Liver (tissue), 9 donors: ENCODE results near the gene TM4SF1. TPM values are rescaled to one million over a fixed set of nuclear protein-coding genes. Genes with fewer than 3 reads are reported as not detected.

ENCODE experiments used
- DNase-seq: peaks from one replicate; pipeline ENCODE4 v3.0.0-alpha.2; 2017; ENCODE audit warnings: low spot score
- H3K27ac ChIP-seq, 2 donors: one replicate each; pipeline ENCODE4 v1.7.0; 2013; ENCODE audit warnings: inconsistent platforms in 2 of 2, low read length in 2 of 2, control low read depth in 1 of 2, low read depth in 1 of 2, mild to moderate bottlenecking in 1 of 2
- H3K27me3 ChIP-seq, 4 donors: one replicate each; pipeline versions ENCODE4 v1.6.1 to v1.7.0; 2013; ENCODE audit warnings: low read length in 3 of 4, inconsistent platforms in 1 of 4, mild to moderate bottlenecking in 1 of 4, moderate library complexity in 1 of 4; ENCODE audit not compliant: control insufficient read depth in 4 of 4, insufficient read depth in 4 of 4
- H3K36me3 ChIP-seq, 4 donors: one replicate each; pipeline versions ENCODE4 v1.6.1 to v1.7.0; 2013; ENCODE audit warnings: low read length in 3 of 4, mild to moderate bottlenecking in 3 of 4, low read depth in 1 of 4, moderate library complexity in 1 of 4; ENCODE audit not compliant: control insufficient read depth in 4 of 4, insufficient read depth in 3 of 4
- H3K4me1 ChIP-seq, 4 donors: one replicate each; pipeline versions ENCODE4 v1.6.1 to v1.7.0; 2013; ENCODE audit warnings: low read length in 3 of 4, mild to moderate bottlenecking in 3 of 4, moderate library complexity in 1 of 4; ENCODE audit not compliant: control insufficient read depth in 4 of 4, insufficient read depth in 4 of 4
- H3K4me3 ChIP-seq, 3 donors: one replicate each; pipeline versions ENCODE4 v1.6.1 to v1.7.0; 2013; ENCODE audit warnings: low read length in 3 of 3, control low read depth in 1 of 3, low read depth in 1 of 3, mild to moderate bottlenecking in 1 of 3
- H3K9ac ChIP-seq, 2 donors: one replicate each; pipeline ENCODE4 v1.7.0; 2013; ENCODE audit warnings: low read length in 2 of 2, mild to moderate bottlenecking in 2 of 2, moderate library complexity in 2 of 2, control low read depth in 1 of 2, low read depth in 1 of 2
- H3K9me3 ChIP-seq, 4 donors: one replicate each; pipeline versions ENCODE4 v1.6.1 to v1.7.0; 2013; ENCODE audit warnings: low read length in 3 of 4; ENCODE audit not compliant: control insufficient read depth in 4 of 4
- ATF3 ChIP-seq: IDR thresholded peaks from 2 replicates; pipeline ENCODE4 v1.6.1; 2016; ENCODE audit warnings: antibody characterized with exemption
- CTCF ChIP-seq: fragments of 150-350 bp; IDR thresholded peaks from 2 replicates; pipeline ENCODE4 v1.5.1; 2017; ENCODE audit warnings: improper control_type of control experiment, low read depth, low read length; ENCODE audit not compliant: missing input control
- EGR1 ChIP-seq, 2 donors: IDR thresholded peaks; 2 replicates each; pipeline ENCODE4 v1.6.1; 2016 to 2018; ENCODE audit warnings: antibody characterized with exemption in 2 of 2, low read depth in 2 of 2
- FOXA1 ChIP-seq: IDR thresholded peaks from 2 replicates; pipeline ENCODE4 v1.6.1; 2016; ENCODE audit warnings: antibody characterized with exemption
- FOXA2 ChIP-seq: IDR thresholded peaks from 2 replicates; pipeline ENCODE4 v1.6.1; 2016; ENCODE audit warnings: antibody characterized with exemption
- GABPA ChIP-seq, 2 donors: IDR thresholded peaks in 1 of 2; conservative IDR thresholded peaks in 1 of 2; 2 replicates each; pipeline ENCODE4 v1.6.1; 2016; ENCODE audit warnings: antibody characterized with exemption in 2 of 2, mild to moderate bottlenecking in 1 of 2, moderate library complexity in 1 of 2
- HNF4A ChIP-seq, 2 donors: conservative IDR thresholded peaks; 2 replicates each; pipeline ENCODE4 v1.6.1; 2016; ENCODE audit warnings: antibody characterized with exemption in 2 of 2, mild to moderate bottlenecking in 2 of 2
- HNF4G ChIP-seq: IDR thresholded peaks from 2 replicates; pipeline ENCODE4 v1.6.1; 2016; ENCODE audit warnings: antibody characterized with exemption
- JUND ChIP-seq, 2 donors: IDR thresholded peaks; 2 replicates each; pipeline ENCODE4 v1.6.1; 2016; ENCODE audit warnings: antibody characterized with exemption in 2 of 2
- NR2F2 ChIP-seq: IDR thresholded peaks from 2 replicates; pipeline ENCODE4 v1.6.1; 2016; ENCODE audit warnings: antibody characterized with exemption
- RAD21 ChIP-seq, 2 donors: IDR thresholded peaks; 2 replicates each; pipeline ENCODE4 v1.6.1; 2016; ENCODE audit warnings: antibody characterized with exemption in 2 of 2, mild to moderate bottlenecking in 2 of 2
- REST ChIP-seq: IDR thresholded peaks from 2 replicates; pipeline ENCODE4 v1.6.1; 2016; ENCODE audit warnings: antibody characterized with exemption, mild to moderate bottlenecking
- SP1 ChIP-seq: IDR thresholded peaks from 2 replicates; pipeline ENCODE4 v1.6.1; 2018; ENCODE audit warnings: antibody characterized with exemption, mild to moderate bottlenecking
- TAF1 ChIP-seq: conservative IDR thresholded peaks from 2 replicates; pipeline ENCODE4 v1.6.1; 2016; ENCODE audit warnings: antibody characterized with exemption, mild to moderate bottlenecking
- YY1 ChIP-seq: IDR thresholded peaks from 2 replicates; pipeline ENCODE4 v1.6.1; 2016; ENCODE audit warnings: antibody characterized with exemption, mild to moderate bottlenecking
- ZBTB33 ChIP-seq: IDR thresholded peaks from 2 replicates; pipeline ENCODE4 v1.6.1; 2016; ENCODE audit warnings: antibody characterized with exemption
- WGBS: extraction: QIAGEN DNeasy Blood & Tissue Kit; methylation state at CpG from one replicate; pipeline ENCODE4 v1.1.7; 2013; 5-methylcytosine and 5-hydroxymethylcytosine counted together
- polyA plus RNA-seq, 2 donors: library from polyadenylated mRNA; stranded (reverse) in 1 of 2; unstranded in 1 of 2; fragments of 200-250 nt in 1 of 2; fragments of >200 nt in 1 of 2; fragmentation: Nextera tagmentation in 1 of 2; extraction: Ambion mirVana in 1 of 2; gene quantifications; one replicate each; pipeline versions ENCODE4 v1.2.1 to v1.2.3, GENCODE V29; 2013 to 2015
- total RNA-seq, 2 donors: library from RNA; depleted of rRNA; stranded (reverse); fragments of >200 nt; gene quantifications; one replicate each; pipeline ENCODE4 v1.2.3, GENCODE V29; 2014
- TF ChIP-seq, protein P1 (sequence below): IDR thresholded peaks from 2 replicates; pipeline ENCODE4 v1.6.1; 2016; ENCODE audit warnings: antibody characterized with exemption
- donor health status: healthy.
- donor health status: healthy.
- donor health status: healthy.
- donor health status: healthy.
- donor health status: healthy.

Gene TM4SF1
- total and polyA plus RNA-seq, 4 donors, result 20.0 to 31.5 (median 25.1) TPM

DNA sequence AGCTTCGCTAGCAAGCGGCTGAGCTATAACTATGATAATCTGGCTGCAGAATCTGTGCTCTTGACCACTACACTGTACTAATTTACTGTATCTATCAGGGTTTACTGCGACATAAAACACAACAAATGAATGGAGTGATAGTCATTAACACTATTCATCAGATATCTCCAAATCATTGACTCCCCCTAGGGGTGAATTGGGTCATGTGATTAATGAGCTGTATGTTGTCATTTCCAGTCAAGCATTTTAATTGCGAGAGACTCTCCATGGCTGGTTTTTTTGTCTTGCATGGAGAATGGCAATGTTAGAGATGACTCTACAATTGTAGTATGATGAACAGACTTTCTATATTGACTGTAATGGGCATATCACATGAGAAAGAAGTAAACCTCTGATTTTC lies 33.5 kb downstream of the TM4SF1 start:
- TF ChIP-seq FOXA2 (no peak), GABPA (IDR thresholded peaks at IDR 0.05 in 1 of 2, conservative IDR thresholded peaks at IDR 0.05 in 1 of 2) (no peak), ATF3 (no peak), JUND (IDR thresholded peaks at IDR 0.05) (no peak), YY1 (no peak), HNF4A (conservative IDR thresholded peaks at IDR 0.05) (no peak), EGR1 (IDR thresholded peaks at IDR 0.05; ENCODE audit: low read depth in 2 of 2) (no peak), TAF1 (no peak), ZBTB33 (no peak), RAD21 (IDR thresholded peaks at IDR 0.05) (no peak)
- TF ChIP-seq, protein P1, sequence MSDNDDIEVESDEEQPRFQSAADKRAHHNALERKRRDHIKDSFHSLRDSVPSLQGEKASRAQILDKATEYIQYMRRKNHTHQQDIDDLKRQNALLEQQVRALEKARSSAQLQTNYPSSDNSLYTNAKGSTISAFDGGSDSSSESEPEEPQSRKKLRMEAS, result no peak
- Histone ChIP-seq H3K27me3 (peaks cover 0 to 2% (median 0%) of the 10 kb centered on the region in 4 donors), H3K9ac (no peak overlapping the region), H3K36me3 (no peaks in the 10 kb centered on the region), H3K4me1 (peaks cover 4 to 13% (median 11%) of the 10 kb centered on the region in 4 donors), H3K9me3 (no peaks in the 10 kb centered on the region), H3K27ac (no peak overlapping the region), H3K4me3 (no peak overlapping the region)
- DNase-seq, result no peak
- 89% methylated on average over 4 of the region's 4 CpGs for WGBS

DNA sequence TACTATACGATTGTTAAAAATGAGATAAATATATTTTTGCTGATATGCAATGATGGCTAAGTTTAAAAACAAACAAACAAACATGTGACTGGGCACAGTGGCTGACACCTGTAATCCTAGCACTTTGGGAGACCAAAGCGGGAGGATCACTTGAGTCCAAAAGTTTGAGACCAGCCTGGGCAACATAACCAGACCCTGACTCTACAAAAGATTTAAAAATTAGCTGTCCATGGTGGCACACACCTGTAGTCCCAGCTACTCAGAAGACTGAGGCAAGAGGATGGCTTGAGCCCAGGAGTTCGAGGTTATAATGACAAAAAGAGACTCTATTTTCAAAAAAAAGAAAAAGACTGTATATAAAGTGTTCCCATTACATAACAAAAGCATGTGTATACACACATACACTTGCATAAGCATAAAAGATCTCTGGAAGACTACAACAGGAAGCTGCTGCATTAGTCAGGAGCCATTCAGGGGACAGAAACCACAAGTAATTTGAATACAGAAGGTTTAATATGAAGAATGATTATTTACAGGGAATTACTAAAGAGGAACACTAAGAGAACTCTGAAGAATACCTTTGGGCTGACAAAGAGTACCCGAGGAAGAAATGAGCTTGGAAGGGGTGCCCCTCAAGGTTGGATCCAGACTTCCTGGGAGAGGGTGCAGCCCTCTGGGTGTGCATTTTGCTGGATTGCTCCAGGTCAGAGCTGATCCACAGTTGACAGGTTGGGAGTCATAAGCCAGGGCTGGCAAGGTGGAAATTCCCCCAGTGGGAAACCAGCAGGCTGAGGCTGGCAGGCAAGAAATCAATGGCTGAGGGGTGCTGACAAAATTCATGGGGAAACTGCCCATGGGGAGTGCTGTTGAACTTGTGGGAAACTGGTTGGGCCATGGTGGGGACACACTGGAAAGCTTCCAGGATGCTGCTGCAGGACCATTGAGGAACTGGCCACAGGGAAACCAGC lies 34.8 kb downstream of the TM4SF1 start:
- no peaks in the 10 kb centered on the region for H3K9me3 ChIP-seq
- peaks cover 4 to 13% (median 11%) of the 10 kb centered on the region in 4 donors for H3K4me1 ChIP-seq
- peaks cover 0 to 1% (median 0%) of the 10 kb centered on the region in 4 donors for H3K27me3 ChIP-seq
- no peaks in the 10 kb centered on the region for H3K36me3 ChIP-seq
- no peak overlapping the region for H3K27ac ChIP-seq
- WGBS, result 84% methylated on average over 4 of the region's 4 CpGs
- H3K4me3 ChIP-seq, result no peak overlapping the region
- H3K9ac ChIP-seq, result no peak overlapping the region
- TF ChIP-seq SP1 (no peak), HNF4A (conservative IDR thresholded peaks at IDR 0.05) (no peak), ATF3 (no peak), EGR1 (IDR thresholded peaks at IDR 0.05; ENCODE audit: low read depth in 2 of 2) (no peak), REST (no peak), GABPA (IDR thresholded peaks at IDR 0.05 in 1 of 2, conservative IDR thresholded peaks at IDR 0.05 in 1 of 2) (no peak), CTCF (no peak), TAF1 (no peak), FOXA1 (no peak), NR2F2 (no peak), HNF4G (no peak)
- TF ChIP-seq, protein P1, result no peak
- DNase-seq, result no peak
